A549 (cell line): Measurements from ENCODE around the gene BATF. TPM values are rescaled to one million over a fixed set of nuclear protein-coding genes. Genes with fewer than 3 reads are reported as not detected.

Experiments used
- ATAC-seq, 2 experiments: fragments of 200-7000 bp in 1 of 2; fragments of >200 bp in 1 of 2; cut with Nextera tagmentation in 1 of 2; cut with Tn5 transposase in 1 of 2; 3 replicates each; pipeline versions ENCODE4 v1.8.0 to v1.9.1; 2018 to 2020; ENCODE audit warnings: mild to moderate bottlenecking in 1 of 2, moderate library complexity in 1 of 2
- CTCF ChIA-PET: fragments of 300-600 bp; sonication (Branson Sonifier 250); formaldehyde crosslinking; extraction: SDS; loops from one replicate; lab custom pipeline; 2021; ENCODE audit warnings: antibody characterized with exemption, inconsistent platforms; lab: Yijun Ruan, JAX
- POLR2A ChIA-PET: fragments of 350-600 bp; formaldehyde crosslinking; extraction: SDS; loops from one replicate; lab custom pipeline; 2021; ENCODE audit warnings: antibody characterized with exemption, inconsistent platforms; lab: Yijun Ruan, JAX
- DNase-seq, 2 experiments: peaks; one replicate each; pipeline versions ENCODE4 v3.0.0 to v3.0.0-alpha.2; 2011 to 2016; ENCODE audit warnings: low read depth in 1 of 2, low spot score in 1 of 2
- FAIRE-seq: peaks from 2 replicates; lab custom pipeline; 2011; peaks lifted over from hg19 to GRCh38; lab: Jason Lieb, UNC
- H3K27ac ChIP-seq, 2 experiments: fragments of >200 bp; sonication (Bioruptor Twin); formaldehyde crosslinking; 3 replicates each; pipeline ENCODE4 v1.5.1; 2016 to 2017
- H3K4me1 ChIP-seq: fragments of >200 bp; sonication (Bioruptor Twin); formaldehyde crosslinking; 3 replicates; pipeline ENCODE4 v1.6.1; 2016
- H3K4me2 ChIP-seq: fragments of >200 bp; sonication (Bioruptor Twin); formaldehyde crosslinking; 3 replicates; pipeline ENCODE4 v1.6.1; 2016
- H3K4me3 ChIP-seq: fragments of >200 bp; sonication (Bioruptor Twin); formaldehyde crosslinking; 3 replicates; pipeline ENCODE4 v1.5.1; 2016
- H3K9me3 ChIP-seq: fragments of >200 bp; sonication (Bioruptor Twin); formaldehyde crosslinking; 3 replicates; pipeline ENCODE4 v1.6.1; 2016
- BCL3 ChIP-seq: fragments of >200 bp; sonication (Bioruptor Twin); formaldehyde crosslinking; IDR thresholded peaks from 3 replicates; pipeline ENCODE4 v1.6.1; 2016
- CBX2 ChIP-seq: fragments of 200-600 bp; sonication (generic); IDR thresholded peaks from 2 replicates; pipeline ENCODE4 v1.6.1; 2016; ENCODE audit warnings: low read depth, mild to moderate bottlenecking, borderline replicate concordance
- CHD4 ChIP-seq: fragments of 200-600 bp; sonication (generic); IDR thresholded peaks from 2 replicates; pipeline ENCODE4 v1.6.1; 2016; ENCODE audit warnings: antibody characterized with exemption, mild to moderate bottlenecking, borderline replicate concordance
- EHMT2 ChIP-seq: fragments of 200-600 bp; sonication (generic); IDR thresholded peaks from 2 replicates; pipeline ENCODE4 v1.6.1; 2016; ENCODE audit warnings: antibody characterized with exemption, low read depth, mild to moderate bottlenecking, moderate library complexity
- ESRRA ChIP-seq: fragments of 150-350 bp; IDR thresholded peaks from 2 replicates; pipeline ENCODE4 v1.6.1; 2014; ENCODE audit warnings: mild to moderate bottlenecking, low read length, borderline replicate concordance
- FOSB ChIP-seq: fragments of 250-450 bp; sonication (Bioruptor Pico); IDR thresholded peaks from 2 replicates; pipeline ENCODE4 v1.5.0; 2020; ENCODE audit warnings: mild to moderate bottlenecking, moderate library complexity
- FOSL2 ChIP-seq, 2 experiments: fragments of 450-650 bp in 1 of 2; fragments of >200 bp in 1 of 2; sonication (Bioruptor Twin) in 1 of 2; formaldehyde crosslinking; IDR thresholded peaks; 2 replicates each; pipeline versions ENCODE4 v1.5.0 to v1.6.1; 2016 to 2020; ENCODE audit warnings: mild to moderate bottlenecking in 1 of 2, moderate library complexity in 1 of 2
- HMGXB4 ChIP-seq: fragments of 250-450 bp; sonication (Bioruptor Pico); IDR thresholded peaks from 2 replicates; pipeline ENCODE4 v1.5.0; 2021; ENCODE audit warnings: mild to moderate bottlenecking, moderate library complexity, borderline replicate concordance
- HOXB13 ChIP-seq: fragments of 250-450 bp; sonication (Bioruptor Pico); IDR thresholded peaks from 2 replicates; pipeline ENCODE4 v1.5.0; 2020; ENCODE audit warnings: low read depth, mild to moderate bottlenecking, moderate library complexity
- JUNB ChIP-seq: fragments of >200 bp; sonication (Bioruptor Twin); formaldehyde crosslinking; IDR thresholded peaks from 2 replicates; pipeline ENCODE4 v1.6.1; 2016
- MAZ ChIP-seq: fragments of 150-350 bp; IDR thresholded peaks from 2 replicates; pipeline ENCODE4 v1.6.1; 2014; ENCODE audit warnings: antibody characterized with exemption, low read depth, low read length, borderline replicate concordance
- NR3C1 ChIP-seq: fragments of >200 bp; sonication (Bioruptor Twin); formaldehyde crosslinking; IDR thresholded peaks from 3 replicates; pipeline ENCODE4 v1.6.1; 2017
- PBX3 ChIP-seq: IDR thresholded peaks from 2 replicates; pipeline ENCODE4 v1.6.1; 2012
- PHF8 ChIP-seq: fragments of 200-600 bp; sonication (generic); IDR thresholded peaks from 2 replicates; pipeline ENCODE4 v1.6.1; 2016; ENCODE audit warnings: low read depth, mild to moderate bottlenecking, antibody characterized with exemption, moderate library complexity, borderline replicate concordance
- POLR2AphosphoS2 ChIP-seq: conservative IDR thresholded peaks from 2 replicates; pipeline ENCODE4 v1.6.1; 2012; ENCODE audit warnings: low read length, improper control_type of control experiment, inconsistent platforms
- RARB ChIP-seq: fragments of 250-450 bp; sonication (Bioruptor Pico); IDR thresholded peaks from 2 replicates; pipeline ENCODE4 v1.8.0; 2021; ENCODE audit warnings: mild to moderate bottlenecking, moderate library complexity
- RCOR1 ChIP-seq: fragments of 150-350 bp; IDR thresholded peaks from 2 replicates; pipeline ENCODE4 v1.6.1; 2014; ENCODE audit warnings: antibody characterized with exemption, low read length, low read depth
- RNF2 ChIP-seq: fragments of 200-600 bp; sonication (generic); IDR thresholded peaks from 2 replicates; pipeline ENCODE4 v1.6.1; 2016; ENCODE audit warnings: low read depth, mild to moderate bottlenecking, antibody characterized with exemption, moderate library complexity, borderline replicate concordance
- TFCP2L1 ChIP-seq: fragments of 250-450 bp; sonication (Bioruptor Pico); IDR thresholded peaks from 2 replicates; pipeline ENCODE4 v1.5.0; 2021; ENCODE audit warnings: mild to moderate bottlenecking
- TP53 ChIP-seq: fragments of 250-450 bp; sonication (Bioruptor Pico); IDR thresholded peaks from 2 replicates; pipeline ENCODE4 v1.5.0; 2021; ENCODE audit warnings: mild to moderate bottlenecking, moderate library complexity
- ZSCAN20 ChIP-seq: fragments of 250-450 bp; sonication (Bioruptor Pico); IDR thresholded peaks from 2 replicates; pipeline ENCODE4 v1.8.0; 2022; ENCODE audit warnings: mild to moderate bottlenecking, moderate library complexity
- WGBS: methylation state at CpG from one replicate; pipeline ENCODE4 v1.1.6; 2017; ENCODE audit errors: missing lambda C conversion rate; 5-methylcytosine and 5-hydroxymethylcytosine counted together
- polyA plus RNA-seq, 4 experiments: library from polyadenylated mRNA; depleted of rRNA in 3 of 4; stranded (reverse); fragments of >200 nt; fragmentation: RNase III in 1 of 4; extraction: RNeasy Plus Mini Kit Qiagen cat#74134 plus additional on column Dnase treatment in 1 of 4; gene quantifications; 2 replicates in 3 of 4; 3 replicates in 1 of 4; pipeline ENCODE4 v1.2.3, GENCODE V29; 2011 to 2017
- TF ChIP-seq, protein P1 (sequence below): fragments of >200 bp; sonication (Bioruptor Twin); formaldehyde crosslinking; IDR thresholded peaks from 3 replicates; pipeline ENCODE4 v1.5.1; 2016
- TF ChIP-seq, protein P2 (sequence below): fragments of >200 bp; sonication (Bioruptor Twin); formaldehyde crosslinking; IDR thresholded peaks from 2 replicates; pipeline ENCODE4 v1.6.1; 2016

BATF gene
- polyA plus RNA-seq, 2 of the 4 experiments (the other 2 are of a cell fraction), result not detected

GRCh38 chr14:75489480-75489837, 32.8 kb upstream of the BATF start (continued):
- TF ChIP-seq, protein P1, sequence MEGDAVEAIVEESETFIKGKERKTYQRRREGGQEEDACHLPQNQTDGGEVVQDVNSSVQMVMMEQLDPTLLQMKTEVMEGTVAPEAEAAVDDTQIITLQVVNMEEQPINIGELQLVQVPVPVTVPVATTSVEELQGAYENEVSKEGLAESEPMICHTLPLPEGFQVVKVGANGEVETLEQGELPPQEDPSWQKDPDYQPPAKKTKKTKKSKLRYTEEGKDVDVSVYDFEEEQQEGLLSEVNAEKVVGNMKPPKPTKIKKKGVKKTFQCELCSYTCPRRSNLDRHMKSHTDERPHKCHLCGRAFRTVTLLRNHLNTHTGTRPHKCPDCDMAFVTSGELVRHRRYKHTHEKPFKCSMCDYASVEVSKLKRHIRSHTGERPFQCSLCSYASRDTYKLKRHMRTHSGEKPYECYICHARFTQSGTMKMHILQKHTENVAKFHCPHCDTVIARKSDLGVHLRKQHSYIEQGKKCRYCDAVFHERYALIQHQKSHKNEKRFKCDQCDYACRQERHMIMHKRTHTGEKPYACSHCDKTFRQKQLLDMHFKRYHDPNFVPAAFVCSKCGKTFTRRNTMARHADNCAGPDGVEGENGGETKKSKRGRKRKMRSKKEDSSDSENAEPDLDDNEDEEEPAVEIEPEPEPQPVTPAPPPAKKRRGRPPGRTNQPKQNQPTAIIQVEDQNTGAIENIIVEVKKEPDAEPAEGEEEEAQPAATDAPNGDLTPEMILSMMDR, result no peak
- no peak for TF ChIP-seq MAZ
- TF ChIP-seq EHMT2, result no peak
- no peak for TF ChIP-seq ZSCAN20
- no peak for TF ChIP-seq TFCP2L1 (CRISPR knock-in tag)
- TF ChIP-seq PBX3, result no peak
- no peak for TF ChIP-seq CBX2
- no peak for TF ChIP-seq HMGXB4 (CRISPR knock-in tag)
- no peak for TF ChIP-seq ESRRA
- TF ChIP-seq RARB (CRISPR knock-in tag), result no peak
- TF ChIP-seq RCOR1, result no peak
- TF ChIP-seq, protein P2, sequence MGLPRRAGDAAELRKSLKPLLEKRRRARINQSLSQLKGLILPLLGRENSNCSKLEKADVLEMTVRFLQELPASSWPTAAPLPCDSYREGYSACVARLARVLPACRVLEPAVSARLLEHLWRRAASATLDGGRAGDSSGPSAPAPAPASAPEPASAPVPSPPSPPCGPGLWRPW, result no peak
- TF ChIP-seq BCL3, result no peak

- 86% methylated on average over 14 of the region's 14 CpGs for WGBS
- ATAC-seq (no peak), FAIRE-seq (no peak), DNase-seq (no peak)
- ChIA-PET CTCF (interaction anchor here (0.9 to 10.3 kb wide), 6 partner anchors 13 to 183 kb away, joined by 3 to 216 read pairs (median 5); no protein-coding TSS in a partner anchor), POLR2A (no interaction called here)
- Histone ChIP-seq H3K9me3 (no peaks in the 10 kb centered on the region), H3K4me1 (peaks cover 22% of the 10 kb centered on the region; the same call in 2 of the 3 replicates), H3K27ac (peak overlapping the region in 1 of 2 experiments; percentile 51; a peak in 3 of 6 replicates), H3K4me3 (no peak overlapping the region), H3K4me2 (no peak overlapping the region)
- no peak for TF ChIP-seq RARB (CRISPR knock-in tag)
These were observed 30.8 kb upstream of the BATF start for GRCh38 chr14:75491376-75491978.

DNA sequence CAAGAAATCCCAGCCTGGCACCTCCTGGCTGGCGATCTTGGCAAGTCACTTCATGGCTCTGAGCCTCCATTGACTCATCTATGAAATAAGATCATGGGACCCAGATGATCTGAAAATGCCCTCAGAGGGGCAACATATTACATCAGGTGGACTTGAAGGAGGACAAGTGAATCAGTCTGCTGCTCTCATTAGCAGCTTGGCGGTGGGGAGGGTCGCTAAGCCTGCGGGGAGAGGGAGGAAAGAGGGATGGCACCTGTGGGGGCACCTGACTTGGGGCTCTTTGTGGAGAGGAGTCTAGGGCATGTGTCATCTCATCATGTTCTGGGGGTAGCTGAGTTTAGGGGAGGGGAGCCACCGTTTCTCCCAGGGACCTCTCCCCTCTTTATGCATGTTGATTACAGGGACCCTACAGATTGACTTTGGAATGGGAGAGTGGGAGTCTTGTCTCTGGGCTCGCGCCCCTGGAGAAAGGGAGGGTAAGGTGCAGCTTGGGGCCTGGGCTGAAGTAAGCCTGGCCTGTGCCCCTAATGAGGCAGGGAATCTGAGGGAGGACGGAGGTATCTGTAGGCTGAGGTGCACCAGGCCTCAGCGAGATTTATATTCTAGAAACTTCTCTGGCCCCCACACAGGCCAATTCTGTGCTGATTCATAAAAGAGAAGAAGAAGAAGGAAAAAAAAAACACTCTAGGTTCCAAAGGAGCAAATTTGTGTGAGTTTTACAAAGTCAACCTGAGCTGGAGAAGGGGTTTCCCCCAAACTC, 29.3 kb upstream of the BATF start:
- DNase-seq, result no peak
- FAIRE-seq, result no peak
- Histone ChIP-seq H3K4me2 (no peak overlapping the region), H3K4me3 (no peak overlapping the region), H3K9me3 (no peaks in the 10 kb centered on the region), H3K4me1 (peaks cover 19% of the 10 kb centered on the region; the same call in 2 of the 3 replicates), H3K27ac (peak overlapping the region; percentile 47 to 59; a peak in 5 of 6 replicates)
- TF ChIP-seq TP53 (no peak), NR3C1 (no peak), RARB (CRISPR knock-in tag) (no peak), MAZ (no peak), CHD4 (no peak), HMGXB4 (CRISPR knock-in tag) (no peak), FOSL2 (IDR thresholded peaks at IDR 0.05) (no peak), FOSL2 (CRISPR knock-in tag; IDR thresholded peaks at IDR 0.05) (no peak), FOSB (CRISPR knock-in tag) (no peak), PHF8 (no peak), POLR2AphosphoS2 (no peak), JUNB (no peak), RNF2 (no peak), HOXB13 (CRISPR knock-in tag) (no peak)
- TF ChIP-seq, protein P2, result no peak
- CTCF ChIA-PET, result interaction anchor here (1.1 to 10.3 kb wide), 4 partner anchors 15 to 184 kb away, joined by 3 to 216 read pairs (median 89); no protein-coding TSS in a partner anchor
- POLR2A ChIA-PET, result no interaction called here
- 92% methylated on average over 9 of the region's 9 CpGs for WGBS
- no peak for ATAC-seq
